ENCODE data around the gene SENP6.
A peak's percentile ranks its signal among the peaks of the same experiment; 100 is the strongest.
"Not testable (repeated sequence)": the region's sequence is repeated elsewhere in the genome, so short reads cannot be mapped to it uniquely, and the experiment has no call there.

Gene SENP6

DNA sequence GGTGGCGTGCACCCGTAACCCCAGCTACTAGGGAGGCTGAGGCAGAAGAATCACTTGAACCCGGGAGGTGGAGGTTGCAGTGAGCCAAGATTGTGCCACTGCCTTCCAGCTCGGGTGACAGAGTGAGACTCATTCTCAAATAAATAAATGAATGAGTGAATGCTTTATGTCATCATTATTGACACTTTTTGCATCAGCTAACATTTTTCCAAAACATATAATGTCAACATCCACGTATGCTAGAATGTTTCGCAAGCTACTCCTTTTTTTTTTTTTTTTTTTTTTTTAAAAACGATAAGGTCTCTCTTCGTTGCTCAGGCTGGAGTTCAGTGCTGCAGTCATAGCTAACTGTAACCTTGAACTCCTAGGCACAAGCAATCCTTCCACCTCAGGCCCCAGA lies 72.2 kb downstream of the SENP6 start:
- DNase-seq, result no peak

DNA sequence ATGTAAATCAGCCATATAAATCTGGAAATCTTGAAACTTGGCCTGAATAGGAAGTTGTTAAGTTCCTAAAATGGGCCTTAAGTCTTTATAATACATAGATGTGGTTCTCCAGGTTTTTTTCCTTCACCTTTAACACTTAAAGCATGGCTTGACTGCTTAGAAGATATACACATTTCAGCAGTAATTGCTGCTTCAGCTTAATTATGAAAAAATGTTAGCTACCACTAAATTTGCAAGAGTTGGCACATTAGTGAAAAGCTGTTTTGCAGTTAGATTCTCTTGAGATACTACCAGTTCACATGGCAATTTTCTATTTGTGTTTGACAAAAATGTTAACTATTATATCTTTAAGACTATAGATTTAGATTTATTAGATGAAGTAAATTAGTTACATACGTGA lies 74.7 kb downstream of the SENP6 start:
- DNase-seq, result no peak

DNA sequence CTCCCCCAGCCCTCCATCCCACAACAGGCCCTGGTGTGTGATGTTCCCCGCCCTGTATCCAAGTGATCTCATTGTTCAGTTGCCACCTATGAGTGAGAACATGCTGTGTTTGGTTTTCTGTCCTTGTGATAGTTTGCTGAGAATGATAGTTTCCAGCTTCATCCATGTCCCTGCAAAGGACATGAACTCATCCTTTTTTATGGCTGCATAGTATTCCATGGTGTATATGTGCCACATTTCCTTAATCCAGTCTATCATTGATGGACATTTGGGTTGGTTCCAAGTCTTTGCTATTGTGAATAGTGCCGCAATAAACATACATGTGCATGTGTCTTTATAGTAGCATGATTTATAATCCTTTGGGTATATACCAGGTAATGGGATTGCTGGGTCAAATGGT lies 80.9 kb downstream of the SENP6 start:
- not testable (repeated sequence) for DNase-seq

DNA sequence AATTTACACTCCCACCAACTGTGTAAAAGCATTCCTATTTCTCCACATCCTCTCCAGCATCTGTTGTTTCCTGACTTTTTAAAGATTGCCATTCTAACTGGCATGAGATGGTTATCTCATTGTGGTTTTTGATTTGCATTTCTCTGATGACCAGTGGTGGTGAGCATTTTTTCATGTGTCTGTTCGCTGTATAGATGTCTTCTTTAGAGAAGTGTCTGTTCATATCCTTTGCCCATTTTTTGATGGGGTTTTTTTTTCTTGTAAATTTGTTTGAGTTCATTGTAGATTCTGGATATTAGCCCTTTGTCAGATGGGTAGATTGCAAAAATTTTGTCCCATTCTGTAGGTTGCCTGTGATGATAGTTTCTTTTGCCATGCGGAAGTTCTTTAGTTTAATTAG lies 81.3 kb downstream of the SENP6 start:
- DNase-seq, result not testable (repeated sequence)

DNA sequence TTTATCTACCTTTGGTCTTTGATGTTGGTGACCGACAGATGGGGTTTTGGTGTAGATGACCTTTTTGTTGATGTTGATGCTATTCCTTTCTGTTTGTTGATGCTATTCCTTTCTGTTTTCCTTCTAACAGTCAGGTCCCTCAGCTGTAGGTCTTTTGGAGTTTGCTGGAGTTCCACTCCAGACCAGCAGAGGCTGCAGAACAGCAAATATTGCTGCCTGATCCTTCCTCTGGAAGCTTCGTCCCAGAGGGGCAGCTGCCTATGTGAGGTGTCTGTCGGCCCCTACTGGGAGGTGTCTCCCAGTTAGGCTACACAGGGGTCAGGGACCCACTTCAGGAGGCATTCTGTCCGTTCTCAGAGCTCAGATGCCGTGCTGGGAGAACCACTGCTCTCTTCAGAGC lies 85.9 kb downstream of the SENP6 start:
- DNase-seq, result not testable (repeated sequence)

DNA sequence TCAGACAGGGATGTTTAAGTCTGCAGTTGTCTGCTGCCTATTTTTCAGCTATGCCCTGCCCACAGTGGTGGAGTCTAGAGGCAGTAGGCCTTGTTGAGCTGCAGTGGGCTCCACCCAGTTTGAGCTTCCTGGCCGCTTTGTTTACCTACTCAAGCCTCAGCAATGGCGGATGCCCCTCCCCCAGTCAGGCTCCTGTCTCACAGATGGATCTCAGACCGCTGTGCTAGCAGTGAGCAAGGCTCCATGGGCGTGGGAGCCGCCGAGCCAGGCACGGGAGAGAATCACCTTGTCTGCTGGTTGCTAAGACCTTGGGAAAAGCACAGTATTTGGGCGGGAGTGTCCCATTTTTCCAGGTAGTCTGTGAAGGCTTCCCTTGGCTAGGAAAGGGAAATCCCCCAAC lies 86.3 kb downstream of the SENP6 start:
- DNase-seq, result not testable (repeated sequence)

DNA sequence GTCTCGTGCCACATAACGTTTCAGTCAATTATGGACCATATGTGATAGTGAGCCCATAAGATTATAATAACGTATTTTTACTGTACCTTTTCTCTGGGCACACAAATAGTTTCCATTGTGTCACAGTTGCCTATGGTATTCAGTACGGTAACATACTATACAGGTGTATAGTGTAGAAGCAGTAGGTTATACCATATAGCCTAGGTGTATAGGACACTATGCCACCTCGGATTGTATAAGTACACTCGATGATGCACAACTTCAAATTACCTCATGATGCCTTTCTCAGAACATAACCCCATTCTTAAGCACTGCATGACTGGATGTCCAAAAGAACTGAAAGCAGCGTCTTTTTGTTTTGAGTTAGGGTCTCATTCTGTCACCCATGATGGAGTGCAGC lies 87.9 kb downstream of the SENP6 start:
- DNase-seq, result no peak

DNA sequence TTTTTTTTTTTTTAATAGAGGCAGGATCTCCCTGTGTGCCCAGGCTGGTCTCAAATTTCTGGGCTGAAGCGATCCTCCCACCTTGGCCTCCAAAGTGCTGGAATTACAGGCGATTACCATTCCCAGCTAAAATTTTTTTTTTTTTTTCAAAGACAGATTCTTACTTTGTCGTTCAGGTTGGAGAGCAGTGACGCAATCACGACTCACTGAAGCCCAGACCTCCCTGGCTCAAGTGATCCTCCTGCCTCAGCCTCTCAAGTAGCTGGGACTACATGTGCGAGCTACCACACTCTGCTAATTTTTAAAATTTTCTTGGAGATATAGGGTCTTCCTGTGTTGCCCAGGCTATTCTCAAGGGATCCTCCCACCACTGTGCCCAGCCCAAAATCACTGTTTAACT lies 89.3 kb downstream of the SENP6 start:
- no peak for DNase-seq

DNA sequence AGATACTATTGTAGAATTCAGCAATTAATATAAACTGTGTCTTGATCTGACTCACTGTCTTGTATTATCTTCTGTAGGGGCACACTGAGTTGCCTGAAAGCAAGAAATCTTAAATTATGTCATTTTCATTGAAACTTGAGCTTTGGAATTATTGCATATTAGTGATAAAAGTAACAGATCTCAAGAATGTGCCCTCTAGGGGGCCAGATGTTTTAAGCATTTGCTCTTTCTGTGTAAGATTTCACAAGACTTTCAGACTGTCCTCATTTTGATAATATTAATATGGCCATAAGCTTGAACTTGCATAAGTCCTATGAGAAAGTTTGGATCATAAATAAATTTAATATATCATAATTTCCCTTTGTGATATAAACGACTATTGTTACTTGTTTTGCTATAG lies 91.9 kb downstream of the SENP6 start:
- no peak for DNase-seq

DNA sequence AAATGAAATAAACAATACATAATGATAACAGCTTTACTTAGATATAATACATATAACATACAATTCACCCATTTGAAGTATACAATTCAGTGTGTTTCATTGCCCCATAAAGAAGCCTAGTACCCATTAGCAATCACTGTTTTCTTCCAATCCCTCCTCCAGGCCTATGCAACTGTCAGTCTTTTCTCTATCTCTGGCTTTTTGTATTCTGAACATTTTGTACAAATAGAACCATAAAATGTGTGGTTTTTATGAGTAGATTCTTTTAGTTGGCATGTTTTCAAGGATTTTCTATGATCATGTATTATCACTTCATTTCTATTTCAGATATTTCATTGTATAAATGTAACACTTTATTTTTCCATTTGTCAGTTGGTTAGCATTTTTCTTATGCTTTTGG lies 92.7 kb downstream of the SENP6 start:
- DNase-seq, result no peak

DNA sequence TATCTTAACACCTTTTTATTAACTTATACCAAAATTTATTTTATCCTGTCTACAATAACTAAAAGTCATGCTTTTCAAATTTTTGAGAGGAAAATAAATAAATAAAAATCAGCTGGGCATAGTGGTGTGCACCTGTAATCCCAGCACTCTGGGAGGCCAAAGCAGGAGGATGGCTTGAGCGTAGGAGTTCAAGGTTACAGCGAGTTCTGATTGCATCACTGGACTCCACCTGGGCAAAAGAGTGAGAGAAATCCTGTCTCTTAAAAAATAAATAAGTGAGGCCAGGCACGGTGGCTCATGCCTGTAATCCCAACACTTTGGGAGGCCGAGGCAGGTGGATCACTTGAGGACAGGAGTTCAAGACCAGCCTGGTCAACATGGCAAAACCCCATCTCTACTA lies 106.7 kb downstream of the SENP6 start:
- DNase-seq, result not testable (repeated sequence)

DNA sequence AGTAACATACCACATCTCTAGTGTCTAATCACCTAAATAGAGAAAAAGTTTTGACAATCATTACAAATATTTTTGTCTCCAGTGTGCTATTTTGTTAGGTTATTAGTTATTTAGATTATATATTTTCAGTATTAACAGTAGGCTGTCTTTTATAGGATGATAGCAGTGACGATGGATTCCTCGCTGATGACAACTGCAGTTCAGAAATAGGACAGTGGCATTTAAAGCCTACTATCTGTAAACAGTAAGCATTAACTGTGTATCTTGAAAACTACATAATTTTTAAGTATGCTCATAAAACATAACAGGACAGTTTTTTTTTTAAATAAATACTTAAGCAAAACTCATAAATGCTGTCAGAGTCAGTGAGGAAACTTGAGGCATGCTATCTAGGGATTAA lies 109.5 kb downstream of the SENP6 start:
- DNase-seq, result no peak

DNA sequence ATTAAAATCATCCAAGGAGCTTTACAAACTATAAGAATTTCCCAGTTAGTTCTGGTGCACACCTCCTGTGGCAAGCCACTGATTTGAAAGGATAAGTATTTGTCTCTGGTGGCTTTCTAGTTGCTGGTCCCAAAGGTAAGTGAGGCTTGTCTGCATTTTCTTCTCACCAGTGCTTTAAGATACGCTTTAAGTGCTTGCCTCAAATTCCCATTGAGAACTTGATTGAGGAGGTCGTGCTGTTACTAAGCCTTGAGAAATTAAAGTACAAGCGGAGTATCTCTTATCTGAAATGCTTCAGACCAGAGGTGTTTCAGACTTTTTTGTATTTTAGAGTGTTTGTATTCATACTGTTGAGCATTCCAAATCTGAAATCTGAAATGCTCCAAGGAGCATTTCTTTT lies 117.5 kb downstream of the SENP6 start:
- no peak for DNase-seq

DNA sequence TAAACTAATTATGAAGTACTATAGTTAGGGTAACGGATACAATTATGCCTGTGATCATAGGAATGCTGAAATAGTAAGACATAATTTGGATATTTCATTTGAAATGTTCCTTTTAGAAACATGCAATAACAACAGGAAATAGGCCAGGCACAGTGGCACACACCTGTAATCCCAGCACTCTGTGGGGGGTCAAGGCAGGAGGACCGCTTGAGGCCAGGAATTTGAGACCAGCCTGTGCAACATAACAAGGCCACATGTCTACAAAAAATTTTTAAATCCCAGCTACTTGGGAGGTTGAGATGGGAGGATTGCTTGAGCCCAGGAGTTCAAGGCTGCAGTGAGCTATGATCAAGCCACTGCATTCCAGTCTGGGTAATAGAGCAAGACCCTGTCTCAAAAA lies 121.7 kb downstream of the SENP6 start:
- DNase-seq, result no peak

DNA sequence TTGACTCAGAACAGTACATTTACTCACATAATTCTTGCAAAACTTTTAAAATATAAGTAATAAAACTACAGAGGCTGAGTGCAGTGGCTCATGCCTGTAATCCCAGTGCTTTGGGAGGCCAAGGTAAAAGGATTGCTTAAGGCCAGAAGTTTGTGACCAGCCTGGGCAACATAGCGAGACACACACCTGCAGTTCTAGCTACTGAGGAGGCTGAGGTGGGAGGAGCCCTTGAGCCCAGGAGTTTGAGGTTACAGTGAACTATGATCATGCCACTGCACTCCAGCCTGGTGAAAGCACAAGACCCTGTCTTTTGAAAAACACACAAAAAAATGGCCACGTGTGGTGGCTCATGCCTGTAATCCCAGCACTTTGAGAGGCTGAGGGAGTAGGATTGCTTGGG lies 125.5 kb downstream of the SENP6 start:
- DNase-seq, result no peak

DNA sequence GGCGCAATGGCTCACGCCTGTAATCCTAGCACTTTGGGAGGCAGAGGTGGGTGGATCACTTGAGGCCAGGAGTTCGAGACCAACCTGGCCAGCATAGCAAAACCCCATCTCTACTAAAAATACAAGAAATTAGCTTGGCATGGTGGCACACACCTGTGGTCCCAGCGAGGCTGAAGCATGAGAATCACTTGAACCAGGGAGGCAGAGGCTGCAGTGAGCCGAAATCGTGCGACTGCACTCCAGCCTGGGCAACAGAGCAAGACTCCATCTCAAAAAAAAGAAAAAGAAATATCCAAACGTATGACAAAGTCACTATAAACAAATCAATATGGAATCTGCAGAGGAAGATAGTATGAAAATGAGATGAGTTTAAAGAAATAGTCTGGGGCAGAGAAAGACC lies 129.3 kb downstream of the SENP6 start:
- not testable (repeated sequence) for DNase-seq

DNA sequence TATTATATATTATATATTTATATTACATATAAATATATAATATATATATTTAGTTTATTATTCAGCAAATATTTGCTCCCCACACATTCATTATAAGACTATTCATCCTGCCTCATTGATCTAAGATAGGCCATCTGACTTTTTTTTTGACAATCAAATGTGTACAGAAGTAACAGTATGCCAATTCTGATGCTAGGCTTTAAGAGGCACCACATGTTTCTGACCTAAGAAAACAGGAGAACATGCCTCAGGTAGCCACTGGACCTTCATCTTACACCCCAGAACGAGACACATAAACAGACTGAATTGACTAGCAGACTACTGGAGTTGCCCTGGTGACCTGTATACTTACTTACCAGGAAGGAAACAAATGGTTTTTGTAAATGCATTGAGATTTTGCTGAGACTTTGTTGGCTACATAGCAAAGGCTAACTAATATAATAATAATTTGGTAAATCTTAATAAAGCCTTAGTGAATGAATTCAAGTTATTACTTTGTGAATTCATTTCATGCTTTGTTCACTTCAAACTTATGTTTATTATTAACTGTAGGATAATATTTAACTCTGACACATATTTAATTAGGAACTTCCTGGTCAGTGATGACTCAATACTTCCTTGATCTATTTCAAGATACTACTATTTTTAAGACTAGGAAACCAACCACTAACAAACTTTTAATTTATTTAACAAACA lies 134.0 kb downstream of the SENP6 start:
- no peak for DNase-seq

DNA sequence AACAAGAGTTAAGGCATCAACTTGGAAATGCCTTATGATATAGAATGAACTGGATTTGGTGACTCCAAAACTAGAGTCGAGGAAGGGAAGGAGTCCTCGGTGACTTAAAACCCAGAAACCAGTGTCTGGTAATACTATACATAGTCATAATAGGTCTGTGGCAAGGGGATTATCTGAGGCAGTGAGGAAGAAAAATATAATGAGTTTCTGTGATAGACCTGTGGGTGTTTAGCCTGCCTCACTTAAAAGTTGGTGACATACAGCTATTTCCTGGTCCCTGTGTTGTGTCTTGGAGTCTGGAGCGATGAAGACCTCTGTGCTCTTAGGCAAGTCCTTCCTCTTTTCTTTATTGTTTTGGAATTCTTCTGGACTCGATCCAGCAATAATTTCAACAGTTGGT lies 142.3 kb downstream of the SENP6 start:
- no peak for DNase-seq

DNA sequence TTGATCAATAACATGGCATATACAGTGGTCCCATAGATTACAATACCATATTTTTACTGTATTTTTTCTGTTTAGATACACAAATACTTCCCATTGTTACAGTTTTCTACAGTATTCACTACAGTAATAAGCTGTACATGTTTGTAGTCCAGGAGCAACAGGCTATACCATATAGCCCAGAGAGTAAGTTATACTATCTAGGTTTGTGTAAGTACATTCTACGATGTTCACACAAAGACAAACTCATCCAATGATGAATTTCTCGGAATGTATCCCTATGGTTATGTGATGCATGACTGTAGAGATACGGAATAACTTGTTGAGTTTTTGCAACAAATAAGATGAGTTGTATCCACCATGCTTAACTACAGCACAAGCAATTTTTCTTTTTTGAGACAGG lies 143.7 kb downstream of the SENP6 start:
- DNase-seq, result no peak

DNA sequence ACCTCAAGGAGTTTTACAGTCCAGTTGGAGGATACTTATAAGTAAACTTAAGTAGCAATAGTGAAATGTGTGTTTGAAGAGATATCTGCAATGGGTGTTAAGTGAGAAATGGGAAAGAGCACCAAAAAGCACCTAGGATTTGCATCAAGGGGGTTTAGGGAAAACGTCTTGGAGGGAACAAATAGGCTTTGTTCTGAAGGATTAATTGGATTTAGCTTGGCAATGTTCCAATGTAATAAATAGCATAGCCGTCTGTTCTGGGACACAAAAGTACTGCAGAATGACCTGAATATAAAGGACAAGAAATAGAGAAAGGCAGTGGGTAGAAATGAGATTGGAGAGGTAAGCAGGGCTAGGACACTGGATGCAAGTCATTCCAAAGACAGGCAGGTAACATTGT lies 144.5 kb downstream of the SENP6 start:
- peak; percentile 28 for DNase-seq

DNA sequence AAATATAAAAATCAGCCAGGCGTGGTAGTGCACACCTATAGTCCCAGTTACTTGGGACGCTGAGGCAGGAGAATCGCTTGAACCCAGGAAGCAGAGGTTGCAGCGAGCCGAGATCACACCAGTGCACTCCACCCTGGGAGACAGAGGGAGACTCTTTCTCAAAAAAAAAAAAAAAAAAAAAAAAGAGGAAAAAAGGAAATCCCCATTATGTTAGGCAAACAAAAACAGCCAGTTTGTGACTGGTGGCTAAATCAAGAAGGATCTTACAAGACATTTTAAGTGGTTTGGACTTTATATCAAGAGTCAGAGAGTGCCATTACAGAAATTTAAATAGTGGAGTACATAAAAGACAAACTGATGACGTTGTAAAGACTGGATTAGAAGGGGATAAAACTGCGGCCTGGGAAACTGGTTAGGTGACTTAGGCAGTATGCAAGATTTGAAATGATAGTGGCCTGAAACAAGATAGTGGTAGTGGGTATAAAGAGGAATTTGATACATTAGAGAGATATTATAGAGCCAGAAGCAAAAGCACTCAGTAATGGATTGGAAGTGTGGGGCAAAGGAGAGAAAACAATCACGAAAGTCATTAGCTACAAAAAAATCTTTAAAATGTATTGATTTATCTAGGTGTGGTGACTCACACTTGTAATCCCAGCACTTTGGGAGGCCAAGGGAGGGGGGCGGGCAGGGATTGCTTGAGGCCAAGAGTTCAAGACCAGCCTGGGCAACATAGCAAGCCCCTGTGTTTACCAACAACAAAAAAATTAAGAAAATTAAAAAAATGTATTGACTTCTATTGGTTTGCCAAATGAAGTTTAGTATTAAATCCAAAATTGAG lies 145.7 kb downstream of the SENP6 start:
- no peak for DNase-seq

DNA sequence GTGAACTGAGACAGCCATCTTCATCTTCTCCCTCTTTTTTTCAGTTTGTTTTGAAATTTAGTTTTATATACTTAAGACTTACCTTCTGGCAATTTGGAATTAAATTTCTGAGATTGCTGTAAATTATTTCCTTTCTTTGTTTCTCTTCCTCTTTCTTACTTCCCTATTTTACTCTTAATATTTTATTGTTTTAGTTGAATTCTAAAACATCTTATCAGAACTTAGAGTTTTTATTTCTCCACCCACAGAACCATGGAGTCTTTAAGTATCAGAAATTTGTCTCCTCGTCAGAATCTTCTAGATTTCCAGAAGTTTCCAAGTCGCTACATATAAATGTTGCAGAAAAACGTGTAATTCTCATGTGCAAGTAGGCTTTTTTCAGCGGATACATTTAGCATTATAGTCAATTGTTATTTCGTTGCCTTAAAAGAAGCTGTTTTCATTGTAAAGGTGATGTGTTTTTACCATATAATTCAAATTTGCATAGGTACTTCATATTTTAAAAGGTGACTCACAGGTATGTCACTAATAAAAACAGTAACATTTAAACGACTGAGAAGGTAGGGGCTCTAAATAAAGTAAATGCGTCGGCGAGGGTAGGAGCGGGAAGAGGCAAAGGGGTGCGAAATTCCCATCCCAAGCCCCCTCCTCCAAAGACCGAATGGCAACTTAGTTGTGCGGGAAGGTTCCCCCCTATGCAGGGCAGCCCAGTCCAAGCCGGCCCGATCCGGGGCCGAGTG lies 146.5 kb downstream of the SENP6 start:
- no peak for DNase-seq

DNA sequence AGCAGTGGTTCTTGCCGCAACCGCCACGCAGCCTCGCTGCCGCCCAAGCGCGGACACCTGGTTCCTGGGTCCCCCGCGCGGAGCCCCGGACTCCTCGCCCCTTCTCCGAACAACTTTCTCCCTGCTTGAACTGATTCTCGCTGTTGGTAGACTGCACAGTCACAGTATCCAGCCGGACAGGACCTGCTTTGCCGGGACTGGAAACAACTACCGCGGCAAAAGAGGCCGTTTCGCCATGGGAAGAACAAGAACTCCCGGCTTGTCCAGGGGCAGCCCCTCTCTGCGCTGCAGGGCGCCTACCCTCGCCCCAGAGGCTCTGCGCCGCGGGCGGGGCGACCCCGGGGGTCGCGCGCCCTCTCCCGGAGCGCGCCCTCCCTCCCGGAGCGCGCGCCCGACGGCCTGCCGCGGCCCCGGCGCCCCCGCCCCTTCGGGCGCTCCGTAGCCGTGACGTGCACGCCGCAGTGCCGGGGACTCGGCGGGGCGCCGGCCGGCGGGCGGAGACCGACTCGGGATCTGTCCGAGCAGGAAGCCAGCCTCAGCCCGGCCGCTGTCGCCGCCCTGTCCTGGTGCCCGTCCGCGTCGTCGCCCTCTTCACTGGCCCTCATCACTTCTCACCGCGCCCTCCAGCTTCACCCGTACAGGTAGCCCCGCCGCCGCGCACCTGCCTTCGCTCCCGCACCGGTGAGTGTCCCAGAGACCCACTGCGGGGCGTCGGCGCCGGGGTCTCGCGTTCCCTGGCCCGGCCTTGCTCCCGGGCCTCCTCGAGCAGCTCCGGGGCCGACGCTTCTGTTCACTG lies 147.3 kb downstream of the SENP6 start, which contains the start of gene MYO6:
Gene MYO6 (plus strand): TSS at position 497 of the 796 bp plus-strand sequence. CDS start 68,309 bp downstream, outside the sequence.
- DNase-seq, result peak; percentile 64

All from NCI-H1105 treated with DMSO at 0.1 percent for 48 hours (cell line).